Measurements from ENCODE around the gene ANKRD55. TPM values are rescaled to one million over a fixed set of nuclear protein-coding genes. Genes with fewer than 3 reads are reported as not detected.
A peak's percentile ranks its signal among the peaks of the same experiment; 100 is the strongest.

Gene ANKRD55
- total and polyA plus RNA-seq, 9 of the 15 experiments (the other 6 are each of a cell fraction or from before 2014, with no cell fraction given) = 3.4 to 10.6 (median 6.5) TPM

DNA sequence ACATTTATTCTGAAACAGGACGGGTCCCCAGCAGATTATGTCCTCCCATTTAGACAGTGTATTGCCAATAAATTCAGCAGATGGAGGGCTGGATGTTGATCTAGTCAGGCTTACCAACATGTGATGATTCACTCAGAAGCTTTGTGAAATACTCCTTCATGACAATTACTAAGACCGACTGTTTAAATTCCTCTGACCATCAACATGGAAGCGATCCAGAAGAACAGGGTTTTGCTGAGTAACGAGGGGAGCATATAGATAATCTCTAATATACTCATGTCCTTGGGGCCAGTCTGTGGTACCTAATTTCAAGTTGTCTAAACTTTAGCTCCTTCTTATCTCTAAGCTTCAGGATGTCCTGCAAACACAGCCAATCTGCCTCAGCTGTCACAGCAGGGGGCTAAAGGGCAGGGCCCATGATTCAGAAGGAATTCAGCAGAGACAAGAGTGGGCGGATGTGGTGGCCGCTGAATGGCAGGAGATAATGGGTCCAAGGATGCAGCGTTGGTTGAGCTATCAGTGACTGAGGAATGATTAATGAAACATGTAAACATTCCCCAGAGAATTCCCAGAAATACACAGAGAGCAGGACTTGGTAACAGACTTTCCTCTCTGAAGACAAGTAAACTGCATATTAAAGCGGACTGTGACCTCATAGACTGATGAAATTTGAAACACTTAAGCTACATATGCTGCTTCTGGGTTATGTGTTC, 109.4 kb downstream of the ANKRD55 start (continued):
- TF ChIP-seq, protein P1, sequence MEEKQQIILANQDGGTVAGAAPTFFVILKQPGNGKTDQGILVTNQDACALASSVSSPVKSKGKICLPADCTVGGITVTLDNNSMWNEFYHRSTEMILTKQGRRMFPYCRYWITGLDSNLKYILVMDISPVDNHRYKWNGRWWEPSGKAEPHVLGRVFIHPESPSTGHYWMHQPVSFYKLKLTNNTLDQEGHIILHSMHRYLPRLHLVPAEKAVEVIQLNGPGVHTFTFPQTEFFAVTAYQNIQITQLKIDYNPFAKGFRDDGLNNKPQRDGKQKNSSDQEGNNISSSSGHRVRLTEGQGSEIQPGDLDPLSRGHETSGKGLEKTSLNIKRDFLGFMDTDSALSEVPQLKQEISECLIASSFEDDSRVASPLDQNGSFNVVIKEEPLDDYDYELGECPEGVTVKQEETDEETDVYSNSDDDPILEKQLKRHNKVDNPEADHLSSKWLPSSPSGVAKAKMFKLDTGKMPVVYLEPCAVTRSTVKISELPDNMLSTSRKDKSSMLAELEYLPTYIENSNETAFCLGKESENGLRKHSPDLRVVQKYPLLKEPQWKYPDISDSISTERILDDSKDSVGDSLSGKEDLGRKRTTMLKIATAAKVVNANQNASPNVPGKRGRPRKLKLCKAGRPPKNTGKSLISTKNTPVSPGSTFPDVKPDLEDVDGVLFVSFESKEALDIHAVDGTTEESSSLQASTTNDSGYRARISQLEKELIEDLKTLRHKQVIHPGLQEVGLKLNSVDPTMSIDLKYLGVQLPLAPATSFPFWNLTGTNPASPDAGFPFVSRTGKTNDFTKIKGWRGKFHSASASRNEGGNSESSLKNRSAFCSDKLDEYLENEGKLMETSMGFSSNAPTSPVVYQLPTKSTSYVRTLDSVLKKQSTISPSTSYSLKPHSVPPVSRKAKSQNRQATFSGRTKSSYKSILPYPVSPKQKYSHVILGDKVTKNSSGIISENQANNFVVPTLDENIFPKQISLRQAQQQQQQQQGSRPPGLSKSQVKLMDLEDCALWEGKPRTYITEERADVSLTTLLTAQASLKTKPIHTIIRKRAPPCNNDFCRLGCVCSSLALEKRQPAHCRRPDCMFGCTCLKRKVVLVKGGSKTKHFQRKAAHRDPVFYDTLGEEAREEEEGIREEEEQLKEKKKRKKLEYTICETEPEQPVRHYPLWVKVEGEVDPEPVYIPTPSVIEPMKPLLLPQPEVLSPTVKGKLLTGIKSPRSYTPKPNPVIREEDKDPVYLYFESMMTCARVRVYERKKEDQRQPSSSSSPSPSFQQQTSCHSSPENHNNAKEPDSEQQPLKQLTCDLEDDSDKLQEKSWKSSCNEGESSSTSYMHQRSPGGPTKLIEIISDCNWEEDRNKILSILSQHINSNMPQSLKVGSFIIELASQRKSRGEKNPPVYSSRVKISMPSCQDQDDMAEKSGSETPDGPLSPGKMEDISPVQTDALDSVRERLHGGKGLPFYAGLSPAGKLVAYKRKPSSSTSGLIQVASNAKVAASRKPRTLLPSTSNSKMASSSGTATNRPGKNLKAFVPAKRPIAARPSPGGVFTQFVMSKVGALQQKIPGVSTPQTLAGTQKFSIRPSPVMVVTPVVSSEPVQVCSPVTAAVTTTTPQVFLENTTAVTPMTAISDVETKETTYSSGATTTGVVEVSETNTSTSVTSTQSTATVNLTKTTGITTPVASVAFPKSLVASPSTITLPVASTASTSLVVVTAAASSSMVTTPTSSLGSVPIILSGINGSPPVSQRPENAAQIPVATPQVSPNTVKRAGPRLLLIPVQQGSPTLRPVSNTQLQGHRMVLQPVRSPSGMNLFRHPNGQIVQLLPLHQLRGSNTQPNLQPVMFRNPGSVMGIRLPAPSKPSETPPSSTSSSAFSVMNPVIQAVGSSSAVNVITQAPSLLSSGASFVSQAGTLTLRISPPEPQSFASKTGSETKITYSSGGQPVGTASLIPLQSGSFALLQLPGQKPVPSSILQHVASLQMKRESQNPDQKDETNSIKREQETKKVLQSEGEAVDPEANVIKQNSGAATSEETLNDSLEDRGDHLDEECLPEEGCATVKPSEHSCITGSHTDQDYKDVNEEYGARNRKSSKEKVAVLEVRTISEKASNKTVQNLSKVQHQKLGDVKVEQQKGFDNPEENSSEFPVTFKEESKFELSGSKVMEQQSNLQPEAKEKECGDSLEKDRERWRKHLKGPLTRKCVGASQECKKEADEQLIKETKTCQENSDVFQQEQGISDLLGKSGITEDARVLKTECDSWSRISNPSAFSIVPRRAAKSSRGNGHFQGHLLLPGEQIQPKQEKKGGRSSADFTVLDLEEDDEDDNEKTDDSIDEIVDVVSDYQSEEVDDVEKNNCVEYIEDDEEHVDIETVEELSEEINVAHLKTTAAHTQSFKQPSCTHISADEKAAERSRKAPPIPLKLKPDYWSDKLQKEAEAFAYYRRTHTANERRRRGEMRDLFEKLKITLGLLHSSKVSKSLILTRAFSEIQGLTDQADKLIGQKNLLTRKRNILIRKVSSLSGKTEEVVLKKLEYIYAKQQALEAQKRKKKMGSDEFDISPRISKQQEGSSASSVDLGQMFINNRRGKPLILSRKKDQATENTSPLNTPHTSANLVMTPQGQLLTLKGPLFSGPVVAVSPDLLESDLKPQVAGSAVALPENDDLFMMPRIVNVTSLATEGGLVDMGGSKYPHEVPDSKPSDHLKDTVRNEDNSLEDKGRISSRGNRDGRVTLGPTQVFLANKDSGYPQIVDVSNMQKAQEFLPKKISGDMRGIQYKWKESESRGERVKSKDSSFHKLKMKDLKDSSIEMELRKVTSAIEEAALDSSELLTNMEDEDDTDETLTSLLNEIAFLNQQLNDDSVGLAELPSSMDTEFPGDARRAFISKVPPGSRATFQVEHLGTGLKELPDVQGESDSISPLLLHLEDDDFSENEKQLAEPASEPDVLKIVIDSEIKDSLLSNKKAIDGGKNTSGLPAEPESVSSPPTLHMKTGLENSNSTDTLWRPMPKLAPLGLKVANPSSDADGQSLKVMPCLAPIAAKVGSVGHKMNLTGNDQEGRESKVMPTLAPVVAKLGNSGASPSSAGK (IDR thresholded peaks at IDR 0.05) = no peak; the same call in 1 of the 2 replicates
- TF ChIP-seq EP400 (IDR thresholded peaks at IDR 0.05) = peak; percentile 78
- no peak for TF ChIP-seq HDAC6 (IDR thresholded peaks at IDR 0.05; ENCODE audit: low read depth, low read length)
- TF ChIP-seq ZNF354B (CRISPR knock-in tag; IDR thresholded peaks at IDR 0.05) = 0 out of 2 replicates have a peak, but pooled peaks have one; percentile 65
- TF ChIP-seq, protein P2, sequence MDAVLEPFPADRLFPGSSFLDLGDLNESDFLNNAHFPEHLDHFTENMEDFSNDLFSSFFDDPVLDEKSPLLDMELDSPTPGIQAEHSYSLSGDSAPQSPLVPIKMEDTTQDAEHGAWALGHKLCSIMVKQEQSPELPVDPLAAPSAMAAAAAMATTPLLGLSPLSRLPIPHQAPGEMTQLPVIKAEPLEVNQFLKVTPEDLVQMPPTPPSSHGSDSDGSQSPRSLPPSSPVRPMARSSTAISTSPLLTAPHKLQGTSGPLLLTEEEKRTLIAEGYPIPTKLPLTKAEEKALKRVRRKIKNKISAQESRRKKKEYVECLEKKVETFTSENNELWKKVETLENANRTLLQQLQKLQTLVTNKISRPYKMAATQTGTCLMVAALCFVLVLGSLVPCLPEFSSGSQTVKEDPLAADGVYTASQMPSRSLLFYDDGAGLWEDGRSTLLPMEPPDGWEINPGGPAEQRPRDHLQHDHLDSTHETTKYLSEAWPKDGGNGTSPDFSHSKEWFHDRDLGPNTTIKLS (IDR thresholded peaks at IDR 0.05; ENCODE audit: borderline replicate concordance, low read depth) = 0 out of 2 replicates have a peak, but pooled peaks have one; percentile 27
- no peak for TF ChIP-seq ESRRB (CRISPR knock-in tag; IDR thresholded peaks at IDR 0.05; ENCODE audit: borderline replicate concordance)
- peak; percentile 99 for TF ChIP-seq SMARCC2 (IDR thresholded peaks at IDR 0.05; ENCODE audit: low read depth)
- TF ChIP-seq ZNF695 (CRISPR knock-in tag; IDR thresholded peaks at IDR 0.05) = 0 out of 2 replicates have a peak, but pooled peaks have one; percentile 51
- peak; percentile 89; the same call in 1 of the 2 replicates for TF ChIP-seq FOXP1 (CRISPR knock-in tag; IDR thresholded peaks at IDR 0.05)
- TF ChIP-seq ZFP36 (IDR thresholded peaks at IDR 0.05; ENCODE audit: low read depth, low read length, partially characterized antibody) = peak; percentile 83
- TF ChIP-seq, protein P3, sequence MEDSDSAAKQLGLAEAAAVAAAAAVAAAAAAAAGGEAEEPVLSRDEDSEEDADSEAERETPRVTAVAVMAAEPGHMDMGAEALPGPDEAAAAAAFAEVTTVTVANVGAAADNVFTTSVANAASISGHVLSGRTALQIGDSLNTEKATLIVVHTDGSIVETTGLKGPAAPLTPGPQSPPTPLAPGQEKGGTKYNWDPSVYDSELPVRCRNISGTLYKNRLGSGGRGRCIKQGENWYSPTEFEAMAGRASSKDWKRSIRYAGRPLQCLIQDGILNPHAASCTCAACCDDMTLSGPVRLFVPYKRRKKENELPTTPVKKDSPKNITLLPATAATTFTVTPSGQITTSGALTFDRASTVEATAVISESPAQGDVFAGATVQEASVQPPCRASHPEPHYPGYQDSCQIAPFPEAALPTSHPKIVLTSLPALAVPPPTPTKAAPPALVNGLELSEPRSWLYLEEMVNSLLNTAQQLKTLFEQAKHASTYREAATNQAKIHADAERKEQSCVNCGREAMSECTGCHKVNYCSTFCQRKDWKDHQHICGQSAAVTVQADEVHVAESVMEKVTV (CRISPR knock-in tag; IDR thresholded peaks at IDR 0.05) = peak; percentile 40; the same call in 1 of the 2 replicates
- peak; percentile 90 for TF ChIP-seq KHSRP (IDR thresholded peaks at IDR 0.05)

Measured in K562 (cell line).